Measurements from ENCODE around the gene BUB1. TPM values are rescaled to one million over a fixed set of nuclear protein-coding genes. Genes with fewer than 3 reads are reported as not detected.
A peak's percentile ranks its signal among the peaks of the same experiment; 100 is the strongest.
"Not testable (repeated sequence)": the region's sequence is repeated elsewhere in the genome, so short reads cannot be mapped to it uniquely, and the experiment has no call there.

BUB1 gene
- total RNA-seq, 2 donors from 2014 or later, result 3.8 to 9.2 TPM

- intact Hi-C loops (cut with DNase I, micrococcal nuclease), result no loop called here
- DNase-seq (no peak), ATAC-seq (no peak)
Measured at GRCh38 chr2:110667071-110667470, 10.8 kb downstream of the BUB1 start.

- intact Hi-C loops (cut with DNase I, micrococcal nuclease), result no loop called here
- no peak for ATAC-seq
- no peak for DNase-seq
Measured at GRCh38 chr2:110664135-110664534, 13.7 kb downstream of the BUB1 start.

GRCh38 chr2:110662560-110662959, 15.3 kb downstream of the BUB1 start:
- no peak for ATAC-seq
- intact Hi-C loops (cut with DNase I, micrococcal nuclease), result no loop called here

GRCh38 chr2:110660558-110660957, 17.3 kb downstream of the BUB1 start:
- intact Hi-C loops (cut with DNase I, micrococcal nuclease), result no loop called here
- no peak for DNase-seq

More at GRCh38 chr2:110662560-110662959, 15.3 kb downstream of the BUB1 start:
- DNase-seq, result no peak

GRCh38 chr2:110659248-110659647, 18.6 kb downstream of the BUB1 start:
- intact Hi-C loops (cut with DNase I, micrococcal nuclease), result no loop called here
- DNase-seq, result no peak
- no peak for ATAC-seq

More at GRCh38 chr2:110660558-110660957, 17.3 kb downstream of the BUB1 start:
- ATAC-seq, result no peak

GRCh38 chr2:110657724-110658305, 20.0 kb downstream of the BUB1 start:
- ATAC-seq, result peak; percentile 99
- intact Hi-C loops (cut with DNase I, micrococcal nuclease), result no loop called here
- DNase-seq, result peak; percentile 64 to 69

- ATAC-seq (no peak), DNase-seq (no peak)
- intact Hi-C loops (cut with DNase I, micrococcal nuclease), result no loop called here
Measured at GRCh38 chr2:110655701-110656100, 22.2 kb downstream of the BUB1 start.

GRCh38 chr2:110653861-110654260, 24.0 kb downstream of the BUB1 start:
- intact Hi-C loops (cut with DNase I, micrococcal nuclease), result no loop called here
- DNase-seq (no peak), ATAC-seq (no peak)

- no peak for DNase-seq
- intact Hi-C loops (cut with DNase I, micrococcal nuclease), result no loop called here
- ATAC-seq, result no peak
Measured at GRCh38 chr2:110650346-110650745, 27.5 kb downstream of the BUB1 start.

- intact Hi-C loops (cut with DNase I, micrococcal nuclease), result no loop called here
- no peak for DNase-seq
- ATAC-seq, result no peak
Measured at GRCh38 chr2:110647777-110648176, 30.1 kb downstream of the BUB1 start.

GRCh38 chr2:110645616-110646015, 32.2 kb downstream of the BUB1 start:
- intact Hi-C loops (cut with DNase I, micrococcal nuclease), result no loop called here
- no peak for ATAC-seq
- DNase-seq, result no peak

- DNase-seq, result no peak
- no peak for ATAC-seq
- intact Hi-C loops (cut with DNase I, micrococcal nuclease), result no loop called here
Measured at GRCh38 chr2:110644357-110644756, 33.5 kb downstream of the BUB1 start.

GRCh38 chr2:110642360-110642759, 35.5 kb downstream of the BUB1 start:
- intact Hi-C loops (cut with DNase I, micrococcal nuclease), result no loop called here
- ATAC-seq (no peak), DNase-seq (no peak)

- DNase-seq, result no peak
- intact Hi-C loops (cut with DNase I, micrococcal nuclease), result no loop called here
- no peak for ATAC-seq
Measured at GRCh38 chr2:110639972-110640371, 37.9 kb downstream of the BUB1 start.

- intact Hi-C loops (cut with DNase I, micrococcal nuclease), result no loop called here
- no peak for ATAC-seq
- DNase-seq, result no peak
Measured at GRCh38 chr2:110638952-110639695, 38.7 kb downstream of the BUB1 start.

GRCh38 chr2:110638004-110638403, 39.9 kb downstream of the BUB1 start:
- intact Hi-C loops (cut with DNase I, micrococcal nuclease), result no loop called here
- ATAC-seq, result no peak
- DNase-seq, result no peak

GRCh38 chr2:110637093-110637492, 40.8 kb downstream of the BUB1 start:
- DNase-seq (no peak), ATAC-seq (no peak)
- intact Hi-C loops (cut with DNase I, micrococcal nuclease), result no loop called here

- intact Hi-C loops (cut with DNase I, micrococcal nuclease); DNase-seq; ATAC-seq: not testable (repeated sequence)
Measured at GRCh38 chr2:110635949-110636628, 41.8 kb downstream of the BUB1 start.

- intact Hi-C loops (cut with DNase I, micrococcal nuclease); DNase-seq; ATAC-seq: not testable (repeated sequence)
Measured at GRCh38 chr2:110627348-110627747, 50.5 kb downstream of the BUB1 start.

- DNase-seq; ATAC-seq; intact Hi-C loops (cut with DNase I, micrococcal nuclease): not testable (repeated sequence)
Measured at GRCh38 chr2:110619326-110619939, 58.4 kb downstream of the BUB1 start.

All from left colon (tissue), 2 donors.